Ovary (tissue), 9 donors: ENCODE results near the gene GNPDA1. TPM values are rescaled to one million over a fixed set of nuclear protein-coding genes. Genes with fewer than 3 reads are reported as not detected.

Experiments used
- DNase-seq, 5 donors: peaks; one replicate each; pipeline ENCODE4 v3.0.0-alpha.2; 2019 to 2020
- H3K27ac ChIP-seq, 2 donors: fragments of 200-600 bp; one replicate each; pipeline versions ENCODE4 v1.5.1 to v1.8.0; 2019 to 2022
- H3K27me3 ChIP-seq: fragments of 200-600 bp; one replicate; pipeline ENCODE4 v1.8.0; 2022
- H3K36me3 ChIP-seq: fragments of 200-600 bp; sonication (generic); one replicate; pipeline ENCODE4 v1.5.1; 2019
- H3K4me1 ChIP-seq: one replicate; pipeline ENCODE4 v1.8.1; 2013; ENCODE audit warnings: mild to moderate bottlenecking, moderate library complexity; ENCODE audit not compliant: insufficient read depth
- H3K4me3 ChIP-seq: fragments of 200-600 bp; sonication (generic); one replicate; pipeline ENCODE4 v1.5.1; 2017
- H3K9me3 ChIP-seq, 2 donors: fragments of 200-600 bp in 1 of 2; sonication (generic) in 1 of 2; one replicate each; pipeline versions ENCODE4 v1.5.1 to v1.8.1; 2013 to 2019; ENCODE audit warnings: mild to moderate bottlenecking in 1 of 2, moderate library complexity in 1 of 2
- EP300 ChIP-seq: sonication (generic); formaldehyde crosslinking; IDR thresholded peaks from one replicate; pipeline ENCODE4 v1.6.1; 2017; ENCODE audit warnings: antibody characterized with exemption
- POLR2A ChIP-seq: fragments of 450-650 bp; IDR thresholded peaks from one replicate; pipeline ENCODE4 v1.6.1; 2017; ENCODE audit warnings: antibody characterized with exemption, mild to moderate bottlenecking, moderate library complexity
- WGBS, 3 donors: extraction: QIAGEN DNeasy Blood & Tissue Kit in 1 of 3; methylation state at CpG; one replicate each; pipeline versions ENCODE4 v1.1.5 to v1.1.7; 2013 to 2017; 5-methylcytosine and 5-hydroxymethylcytosine counted together
- intact Hi-C, 4 donors: fragments of 100-400 bp; cut with DNase I; formaldehyde crosslinking; loops; one replicate each; pipeline versions ENCODE4 v1.11.0 to v1.15.1; 2022 to 2023
- polyA plus RNA-seq, 2 donors: library from polyadenylated mRNA; stranded (reverse); fragments of 200-250 nt in 1 of 2; fragments of 350-450 nt in 1 of 2; fragmentation: Illumina TruSeq in 1 of 2; extraction: RNeasy Lipid Tissue Mini Kit (QIAGEN cat#74804) in 1 of 2; gene quantifications; one replicate each; pipeline ENCODE4 v1.2.3, GENCODE V29; 2013 to 2014
- total RNA-seq, 7 donors: library from RNA; depleted of rRNA in 2 of 7; stranded (reverse); fragments of >200 nt in 2 of 7; fragmentation: NEBNext Ultra II Directional in 3 of 7; extraction: Animal tissue kit (Norgen Biotek cat#: 25700) in 3 of 7; gene quantifications; one replicate each; pipeline versions ENCODE4 v1.1.0 to v1.2.4, GENCODE V29; 2016 to 2023
- TF ChIP-seq, protein P1 (sequence below), 3 donors: fragments of 450-650 bp in 2 of 3; fragments of 200-600 bp in 1 of 3; IDR thresholded peaks; one replicate each; pipeline versions ENCODE4 v1.5.1 to v1.8.0; 2016 to 2022; ENCODE audit warnings: antibody characterized with exemption in 3 of 3, mild to moderate bottlenecking in 1 of 3
- donor health status: DM: no; HTN: no; CAD: no; lungs with moderate emphysema.
- donor health status: DM: no; HTN: no; CAD: no.
- donor health status: Bipolar disorder and iron deficiency.
- donor health status: DM: yes; HTN: yes; CAD: no.
- donor health status: DM: no; HTN: no; CAD: no.
- donor health status: DM: yes; HTN: yes; CAD: no.

The GNPDA1 gene
- total and polyA plus RNA-seq, 9 donors = 20.3 to 108 (median 35.1) TPM

DNA sequence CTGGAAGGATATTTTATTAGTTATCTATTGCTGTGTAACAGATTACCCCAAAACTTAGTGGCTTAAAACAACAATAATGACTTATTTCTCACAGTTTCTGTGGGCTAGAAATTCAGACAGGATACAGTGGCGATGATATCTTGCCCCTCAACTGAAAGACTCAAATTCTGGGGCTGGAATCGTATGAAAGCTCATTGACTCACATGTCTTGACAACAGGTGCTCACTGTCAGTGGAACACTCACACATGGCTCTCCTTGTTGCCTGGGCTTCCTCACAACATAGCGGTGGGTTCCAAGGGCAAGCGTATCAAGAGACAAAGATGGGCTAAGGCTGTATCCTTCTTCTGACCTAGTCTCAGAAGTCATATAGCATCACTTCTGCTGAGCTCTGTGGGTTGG lies 3.7 kb upstream of the GNPDA1 start:
- 84 to 88% (median 85%) methylated on average over 4 of the region's 4 CpGs for WGBS, 3 donors
- Histone ChIP-seq H3K36me3 (no peaks in the 10 kb centered on the region), H3K27ac (no peak overlapping the region), H3K9me3 (no peaks in the 10 kb centered on the region), H3K4me3 (no peak overlapping the region), H3K27me3 (no peaks in the 10 kb centered on the region), H3K4me1 (no peaks in the 10 kb centered on the region)
- DNase-seq = no peak
- intact Hi-C loops = loop anchor here in 1 of 4 donors (10.0 kb wide), 2 partner anchors 88 to 128 kb away; partner anchors contain the start of gene NDFIP1
- TF ChIP-seq, protein P1, sequence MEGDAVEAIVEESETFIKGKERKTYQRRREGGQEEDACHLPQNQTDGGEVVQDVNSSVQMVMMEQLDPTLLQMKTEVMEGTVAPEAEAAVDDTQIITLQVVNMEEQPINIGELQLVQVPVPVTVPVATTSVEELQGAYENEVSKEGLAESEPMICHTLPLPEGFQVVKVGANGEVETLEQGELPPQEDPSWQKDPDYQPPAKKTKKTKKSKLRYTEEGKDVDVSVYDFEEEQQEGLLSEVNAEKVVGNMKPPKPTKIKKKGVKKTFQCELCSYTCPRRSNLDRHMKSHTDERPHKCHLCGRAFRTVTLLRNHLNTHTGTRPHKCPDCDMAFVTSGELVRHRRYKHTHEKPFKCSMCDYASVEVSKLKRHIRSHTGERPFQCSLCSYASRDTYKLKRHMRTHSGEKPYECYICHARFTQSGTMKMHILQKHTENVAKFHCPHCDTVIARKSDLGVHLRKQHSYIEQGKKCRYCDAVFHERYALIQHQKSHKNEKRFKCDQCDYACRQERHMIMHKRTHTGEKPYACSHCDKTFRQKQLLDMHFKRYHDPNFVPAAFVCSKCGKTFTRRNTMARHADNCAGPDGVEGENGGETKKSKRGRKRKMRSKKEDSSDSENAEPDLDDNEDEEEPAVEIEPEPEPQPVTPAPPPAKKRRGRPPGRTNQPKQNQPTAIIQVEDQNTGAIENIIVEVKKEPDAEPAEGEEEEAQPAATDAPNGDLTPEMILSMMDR (IDR thresholded peaks at IDR 0.05) = no peak
- TF ChIP-seq POLR2A = no peak
- TF ChIP-seq EP300 = no peak

DNA sequence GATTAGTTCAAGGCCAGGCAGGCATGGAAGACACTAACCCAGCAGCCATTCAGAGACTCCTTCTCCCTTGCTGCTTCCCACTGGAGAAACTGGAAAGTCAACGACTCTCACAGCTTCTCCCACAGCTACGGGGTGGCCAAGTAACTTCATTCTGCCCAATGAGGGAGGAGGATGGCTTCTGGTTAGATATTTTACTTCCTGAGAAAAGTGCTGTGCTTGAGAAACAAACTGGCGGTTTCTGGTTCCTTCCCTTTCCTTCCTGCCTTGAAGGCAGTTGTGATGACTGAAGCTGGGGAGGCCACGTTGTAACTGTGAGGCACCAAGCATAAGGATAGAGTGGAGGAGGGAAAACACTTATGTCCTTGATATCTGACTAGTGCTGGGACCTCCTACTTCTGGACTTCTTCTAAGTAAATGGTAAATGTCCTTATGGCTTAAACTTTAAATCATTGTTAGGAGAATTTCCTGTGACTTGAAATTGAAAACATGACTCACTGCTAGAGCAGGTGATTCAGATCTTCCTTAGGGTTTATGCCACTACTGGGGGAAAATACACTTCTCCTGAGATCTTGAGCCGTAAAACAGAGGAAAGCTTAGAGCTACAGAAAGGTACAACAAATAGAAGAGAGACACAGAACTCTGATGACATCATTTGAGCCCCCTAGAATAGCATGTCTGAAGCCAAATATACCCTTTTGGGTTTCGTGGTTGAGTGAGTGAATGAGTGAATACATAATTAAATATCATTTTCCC lies 3.1 kb upstream of the GNPDA1 start:
- no peak overlapping the region for H3K4me3 ChIP-seq
- H3K27ac ChIP-seq = no peak overlapping the region
- DNase-seq = no peak
- WGBS, 3 donors = 73 to 77% (median 77%) methylated on average over 6 of the region's 6 CpGs
- no peaks in the 10 kb centered on the region for H3K4me1 ChIP-seq
- no peaks in the 10 kb centered on the region for H3K27me3 ChIP-seq
- TF ChIP-seq EP300 (no peak), POLR2A (no peak)
- TF ChIP-seq, protein P1 (IDR thresholded peaks at IDR 0.05) = no peak
- H3K36me3 ChIP-seq = no peaks in the 10 kb centered on the region
- intact Hi-C loops = loop anchor here in 1 of 4 donors (10.0 kb wide), 2 partner anchors 89 to 129 kb away; partner anchors contain the start of gene NDFIP1
- no peaks in the 10 kb centered on the region for H3K9me3 ChIP-seq

DNA sequence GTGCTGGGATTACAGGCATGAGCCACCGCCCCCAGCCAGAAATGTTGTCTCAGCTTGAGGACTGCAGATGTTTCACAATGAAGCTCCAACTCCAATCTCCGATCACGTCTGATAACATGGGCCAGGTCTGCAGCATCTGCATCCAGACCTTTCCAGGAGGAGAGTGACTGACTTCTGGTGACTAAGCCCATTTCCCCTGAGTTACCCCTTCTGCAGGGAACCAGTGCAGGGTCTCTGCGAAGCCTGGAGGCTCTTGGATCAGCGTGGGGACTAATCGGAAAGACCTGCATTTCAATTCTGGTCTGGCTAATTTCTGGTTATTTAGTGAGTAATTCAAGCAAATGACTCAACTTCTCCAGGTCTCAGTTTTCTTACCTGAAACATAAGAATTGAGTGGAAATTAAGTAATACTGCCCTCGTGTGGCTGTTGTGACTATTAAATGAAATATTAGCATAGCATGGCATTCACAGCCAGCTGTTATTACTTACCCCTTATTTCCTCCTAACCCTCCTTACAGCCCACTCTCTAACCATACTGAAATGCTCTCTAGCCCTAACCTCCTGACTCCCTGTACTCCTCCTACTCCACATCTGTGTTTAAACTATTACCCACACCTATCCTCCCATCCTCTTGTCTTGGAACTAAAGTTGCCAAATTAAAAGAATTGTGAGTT lies 2.2 kb upstream of the GNPDA1 start:
- peak in 1 of 5 donors; percentile 20 for DNase-seq
- intact Hi-C loops = loop anchor here in 2 of 4 donors (5.0 to 10.0 kb wide), 3 partner anchors 90 to 130 kb away; partner anchors contain the start of gene NDFIP1 (in 2 of the 2)
- no peaks in the 10 kb centered on the region for H3K4me1 ChIP-seq
- H3K27me3 ChIP-seq = no peaks in the 10 kb centered on the region
- TF ChIP-seq POLR2A (no peak), EP300 (no peak)
- TF ChIP-seq, protein P1 (IDR thresholded peaks at IDR 0.05) = peak; percentile 20 to 37 (median 26)
- 57 to 64% (median 63%) methylated on average over 7 of the region's 7 CpGs for WGBS, 3 donors
- no peak overlapping the region for H3K27ac ChIP-seq
- no peaks in the 10 kb centered on the region for H3K9me3 ChIP-seq
- no peaks in the 10 kb centered on the region for H3K36me3 ChIP-seq
- no peak overlapping the region for H3K4me3 ChIP-seq

DNA sequence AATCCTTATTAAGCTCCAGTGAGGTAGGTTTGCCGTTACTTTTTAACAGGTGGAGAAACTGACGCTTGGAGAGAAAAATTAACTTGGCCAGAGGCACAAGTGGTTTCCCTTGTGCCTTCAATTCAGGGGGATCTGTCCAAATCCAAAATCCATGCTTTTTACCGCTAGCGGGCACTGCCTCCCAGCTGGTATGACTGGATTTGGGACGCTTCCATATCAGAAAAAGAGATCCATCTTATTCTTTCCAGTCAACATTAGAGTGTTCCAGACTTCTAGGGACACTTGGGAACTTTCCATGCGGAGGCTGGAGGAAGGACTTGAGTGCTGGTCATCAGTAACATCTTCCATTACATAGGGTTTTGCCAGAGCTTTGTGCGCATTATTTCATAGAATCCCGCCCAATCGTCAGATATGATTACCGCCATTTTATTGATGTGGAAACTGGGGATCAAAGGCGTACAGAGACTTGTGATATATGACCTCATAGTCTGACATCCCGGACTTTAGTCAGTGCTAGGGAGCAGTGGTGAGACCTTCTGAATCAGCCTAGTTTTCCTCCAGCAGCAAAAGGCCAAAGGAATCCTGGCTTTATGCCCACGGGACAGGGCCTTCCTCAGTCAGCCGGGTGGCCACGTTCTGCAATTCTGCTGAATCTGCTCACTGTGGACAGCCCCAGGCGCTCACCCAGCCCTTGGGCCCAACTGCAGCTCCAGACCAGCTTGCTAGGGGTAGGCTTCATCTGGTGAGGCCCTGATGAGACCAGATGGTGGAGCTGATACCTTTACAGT lies 1.1 kb upstream of the GNPDA1 start:
- H3K4me3 ChIP-seq = no peak overlapping the region
- peak in 3 of 5 donors; percentile 27 to 47 (median 41) for DNase-seq
- no peak overlapping the region for H3K27ac ChIP-seq
- no peaks in the 10 kb centered on the region for H3K27me3 ChIP-seq
- no peaks in the 10 kb centered on the region for H3K4me1 ChIP-seq
- TF ChIP-seq, protein P1 (IDR thresholded peaks at IDR 0.05) = no peak
- TF ChIP-seq EP300 (no peak), POLR2A (no peak)
- intact Hi-C loops = loop anchor here in 2 of 4 donors (5.0 to 10.0 kb wide), 3 partner anchors 91 to 131 kb away; partner anchors contain the start of gene NDFIP1 (in 2 of the 2)
- H3K36me3 ChIP-seq = no peaks in the 10 kb centered on the region
- no peaks in the 10 kb centered on the region for H3K9me3 ChIP-seq
- 82 to 83% (median 83%) methylated on average over 16 of the region's 16 CpGs for WGBS, 3 donors
